HT1080 (cell line): ENCODE data around the gene HS3ST3B1. TPM values are rescaled to one million over a fixed set of nuclear protein-coding genes. Genes with fewer than 3 reads are reported as not detected.

Experiments
- DNase-seq: peaks from one replicate; pipeline ENCODE4 v3.0.0-alpha.2; 2015; ENCODE audit warnings: low read depth
- polyA plus RNA-seq, 2 experiments: library from polyadenylated mRNA; depleted of rRNA; stranded (reverse); fragments of >200 nt; gene quantifications; 2 replicates each; pipeline ENCODE4 v1.2.3, GENCODE V29; 2015
- total RNA-seq: library from RNA; depleted of rRNA; stranded (reverse); fragments of >200 nt; shearing (Covaris generic); gene quantifications from 2 replicates; pipeline ENCODE4 v1.2.3, GENCODE V29; 2014; rRNA removed

Gene HS3ST3B1
- 5.7 and 6.4 TPM in 2 replicates for total RNA-seq
- 4.3 and 4.6 TPM in 2 replicates for polyA plus RNA-seq (2015; cell fraction: cytosol; rRNA removed)
- 4.6 and 5.3 TPM in 2 replicates for polyA plus RNA-seq (2015; cell fraction: nucleus; rRNA removed)

GRCh38 chr17:14300575-14301278, at the start of gene HS3ST3B1:
Gene HS3ST3B1 (plus strand): TSS chr17:14301081. CDS start chr17:14301519, 438 bp downstream.
- DNase-seq = peak; percentile 100

DNA sequence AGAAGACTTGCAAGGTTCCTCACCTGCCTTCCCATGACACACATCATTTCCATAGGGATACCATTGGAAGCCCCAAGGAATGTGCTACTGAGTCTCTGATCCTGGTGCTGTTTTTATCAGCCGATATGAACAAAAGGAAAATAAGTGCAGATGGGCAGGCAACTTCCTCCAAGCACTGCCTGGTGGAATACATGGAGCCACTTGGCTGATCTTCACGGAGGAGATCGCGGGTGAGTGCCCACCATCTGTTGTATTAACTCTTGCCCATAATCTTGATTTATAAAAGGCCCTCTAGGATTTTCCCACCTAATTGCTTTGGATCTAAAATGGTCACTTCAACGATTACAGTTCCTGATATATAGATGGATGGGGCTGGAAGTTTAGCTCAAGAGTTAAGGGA, 39.5 kb upstream of the HS3ST3B1 start:
- no peak for DNase-seq

DNA sequence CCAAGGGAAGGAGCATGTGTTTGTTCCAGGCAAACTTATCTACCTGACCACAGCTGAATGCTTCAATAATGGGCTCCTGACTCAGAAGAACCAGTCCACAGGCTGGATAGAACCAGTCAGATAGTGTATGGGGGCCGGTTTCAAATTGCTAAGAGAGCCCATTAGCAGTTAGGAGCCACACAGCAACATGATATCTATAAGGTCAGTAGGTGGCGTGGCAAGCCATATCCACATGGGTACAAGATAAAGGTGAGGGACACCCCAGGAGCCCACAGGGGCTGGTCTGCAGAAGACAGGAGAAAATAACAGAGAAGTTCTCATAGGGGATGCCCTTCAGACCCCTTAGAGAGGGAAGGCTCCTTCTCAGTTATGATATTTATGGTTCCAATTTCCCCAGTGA, 32.6 kb upstream of the HS3ST3B1 start:
- DNase-seq = peak; percentile 22

DNA sequence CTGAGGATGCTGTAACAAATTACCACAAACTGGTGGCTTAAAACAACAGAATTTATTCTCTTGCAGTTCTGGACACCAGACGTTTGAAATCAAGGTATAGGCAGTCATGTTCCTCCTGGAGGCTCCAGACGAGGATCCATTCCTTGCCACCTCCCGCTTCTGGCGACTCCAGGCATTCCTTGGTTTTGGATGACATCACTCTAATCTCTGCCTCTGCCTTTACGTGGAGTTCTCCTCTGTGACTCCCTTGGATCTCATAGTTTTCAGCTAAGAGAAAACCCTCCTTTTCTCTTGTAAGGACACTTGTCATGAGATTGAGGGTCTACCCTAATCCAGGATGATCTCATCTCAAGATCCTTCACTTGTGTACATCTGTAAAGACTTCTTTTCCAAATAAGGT, 31.4 kb upstream of the HS3ST3B1 start:
- DNase-seq = no peak

GRCh38 chr17:14270508-14270907, 30.4 kb upstream of the HS3ST3B1 start:
- no peak for DNase-seq

DNA sequence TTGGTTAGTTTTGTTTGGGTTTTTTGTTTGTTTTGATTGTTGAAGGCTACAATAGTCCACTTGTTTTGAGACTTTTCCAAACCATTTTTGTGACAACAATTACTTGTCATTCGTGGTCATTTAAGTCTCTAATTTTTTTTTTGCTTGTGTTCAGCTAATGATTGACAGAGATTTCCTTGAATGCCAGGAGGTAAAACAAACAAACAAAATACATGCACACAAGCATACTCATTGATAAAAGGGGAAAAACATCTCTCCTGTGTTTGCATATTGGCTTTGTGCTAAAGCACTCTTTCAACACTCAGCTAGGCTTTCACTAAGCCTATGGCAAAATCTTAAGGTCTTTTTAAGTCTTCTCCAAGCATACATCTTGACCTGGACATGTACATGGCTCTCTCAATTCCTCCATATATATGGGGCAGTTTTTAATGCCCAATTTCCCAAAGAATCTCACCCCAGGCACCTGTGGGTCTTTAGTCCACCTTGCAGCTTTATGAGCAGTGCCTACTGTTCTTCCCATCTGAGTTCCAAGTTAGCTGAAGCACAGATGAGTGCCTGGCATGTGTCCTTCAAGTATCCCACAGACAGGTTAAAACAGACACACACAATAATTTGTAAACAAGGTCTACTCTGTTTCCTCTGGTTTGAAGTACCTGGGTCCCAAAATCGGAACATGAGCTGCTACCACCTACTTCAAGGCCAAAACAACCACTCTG, 24.2 kb upstream of the HS3ST3B1 start:
- DNase-seq = no peak

DNA sequence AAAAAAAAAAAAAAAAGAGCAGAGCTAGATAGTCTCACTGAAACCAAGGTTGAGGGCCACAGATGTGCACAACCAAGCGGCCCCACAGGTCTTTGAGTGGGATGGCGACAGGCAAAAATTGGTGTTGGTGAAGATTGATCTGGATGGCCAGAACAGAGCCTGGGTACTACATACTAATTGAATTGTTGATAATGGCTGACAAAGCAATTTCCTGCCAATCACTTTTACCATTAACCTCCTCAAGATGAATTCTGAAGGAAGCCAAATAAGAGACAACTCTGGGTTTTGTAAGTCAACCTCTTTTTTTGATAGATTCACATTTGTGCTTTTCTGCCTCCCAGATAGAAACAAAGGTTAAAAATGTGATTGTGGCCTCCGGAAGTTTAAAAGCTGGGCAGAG, 19.4 kb upstream of the HS3ST3B1 start:
- no peak for DNase-seq

DNA sequence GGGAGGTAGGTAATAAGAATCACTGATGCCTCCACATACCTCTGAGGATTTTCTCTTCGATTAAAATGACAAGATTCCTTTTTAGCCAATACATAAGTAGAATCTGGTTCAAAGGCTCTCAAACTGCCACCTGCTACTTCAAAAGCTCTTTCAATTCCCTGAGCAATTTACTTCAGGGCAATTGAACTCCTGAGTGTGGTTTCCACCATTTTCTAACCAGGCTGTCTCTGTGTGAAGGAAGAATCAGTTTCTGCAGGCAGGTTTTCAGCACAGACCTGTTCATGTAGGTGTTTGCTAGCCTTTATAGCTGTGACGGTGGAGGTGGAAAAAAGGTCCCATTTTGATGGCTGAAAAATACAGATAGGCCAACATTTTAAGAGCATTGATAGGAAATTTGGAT, 18.2 kb upstream of the HS3ST3B1 start:
- DNase-seq = no peak

DNA sequence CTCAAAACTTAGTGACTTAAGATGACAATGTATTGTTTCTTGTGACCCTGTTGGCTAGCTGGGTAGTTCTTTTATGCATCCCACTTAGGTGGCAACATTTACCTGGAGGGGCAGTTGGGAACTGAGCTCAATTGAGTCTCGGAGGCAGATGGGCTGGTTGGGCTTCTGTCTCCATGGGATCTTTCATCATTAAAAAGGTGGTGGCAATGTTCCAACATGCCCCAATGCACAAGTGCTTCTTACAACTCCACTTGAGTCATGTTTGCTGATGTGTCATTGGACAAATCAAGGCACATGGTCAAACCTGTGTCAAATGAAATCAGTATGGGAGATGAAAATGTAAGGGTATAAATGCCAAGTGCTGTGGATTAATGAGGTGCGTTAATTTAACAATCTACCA, 11.7 kb upstream of the HS3ST3B1 start:
- DNase-seq = no peak

GRCh38 chr17:14294876-14295275, 6.0 kb upstream of the HS3ST3B1 start:
- DNase-seq = no peak

DNA sequence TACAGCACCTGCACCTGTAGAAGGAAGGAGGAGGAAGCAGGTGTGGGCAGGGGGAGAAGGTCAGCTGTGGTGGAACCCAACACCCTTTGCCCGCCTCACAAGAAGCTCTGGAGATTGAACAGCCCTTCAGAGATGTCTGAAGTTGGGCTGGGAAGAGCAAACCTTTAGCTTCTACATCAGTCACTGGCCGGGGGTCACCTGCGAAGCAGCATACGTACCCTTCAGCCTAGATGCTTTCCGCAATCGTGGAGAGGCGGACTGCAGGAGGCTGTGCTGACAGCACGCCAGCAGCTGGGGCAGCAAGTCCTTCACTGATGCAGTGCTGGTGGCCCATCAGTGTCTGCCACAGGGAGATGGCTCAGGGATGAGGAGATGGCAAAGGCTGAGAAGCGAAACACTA, 5.2 kb upstream of the HS3ST3B1 start:
- no peak for DNase-seq

- no peak for DNase-seq
These were observed 4.5 kb upstream of the HS3ST3B1 start for GRCh38 chr17:14296166-14296910.

DNA sequence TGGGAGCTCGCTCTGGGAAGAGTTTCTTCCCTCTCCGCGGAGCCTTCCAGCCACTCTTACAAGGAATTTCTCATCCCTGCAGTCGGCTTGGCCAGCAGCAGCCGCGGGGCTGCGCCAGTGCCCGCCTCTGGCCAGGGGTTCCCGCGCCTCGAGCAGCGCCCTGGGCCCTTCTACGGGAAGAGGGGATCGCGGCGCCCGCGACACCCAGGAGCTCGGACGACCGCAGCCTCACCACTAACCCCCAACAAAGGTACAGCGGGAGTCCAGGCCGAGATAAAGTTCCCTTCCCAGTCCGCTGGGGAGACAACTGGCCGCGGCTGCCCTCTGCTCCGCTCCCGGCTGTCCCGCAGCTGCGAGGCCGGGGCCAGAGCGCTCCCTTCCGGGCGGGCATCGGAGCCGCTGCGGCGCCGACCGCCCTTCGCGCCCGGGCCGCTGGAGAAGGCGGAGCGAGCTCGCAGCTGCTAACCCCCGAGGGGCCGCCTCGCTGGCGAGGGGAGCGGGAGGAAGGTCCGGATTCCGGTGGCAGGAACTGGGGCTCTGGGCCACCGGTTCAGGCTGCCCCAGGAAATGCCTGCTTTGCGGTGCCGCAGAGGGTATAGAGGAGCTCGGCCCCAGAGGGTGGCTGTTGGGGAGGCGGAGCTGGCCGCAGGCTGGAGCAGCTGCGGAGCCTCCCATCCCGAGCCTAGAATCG, 3.6 kb upstream of the HS3ST3B1 start:
- DNase-seq = no peak

DNA sequence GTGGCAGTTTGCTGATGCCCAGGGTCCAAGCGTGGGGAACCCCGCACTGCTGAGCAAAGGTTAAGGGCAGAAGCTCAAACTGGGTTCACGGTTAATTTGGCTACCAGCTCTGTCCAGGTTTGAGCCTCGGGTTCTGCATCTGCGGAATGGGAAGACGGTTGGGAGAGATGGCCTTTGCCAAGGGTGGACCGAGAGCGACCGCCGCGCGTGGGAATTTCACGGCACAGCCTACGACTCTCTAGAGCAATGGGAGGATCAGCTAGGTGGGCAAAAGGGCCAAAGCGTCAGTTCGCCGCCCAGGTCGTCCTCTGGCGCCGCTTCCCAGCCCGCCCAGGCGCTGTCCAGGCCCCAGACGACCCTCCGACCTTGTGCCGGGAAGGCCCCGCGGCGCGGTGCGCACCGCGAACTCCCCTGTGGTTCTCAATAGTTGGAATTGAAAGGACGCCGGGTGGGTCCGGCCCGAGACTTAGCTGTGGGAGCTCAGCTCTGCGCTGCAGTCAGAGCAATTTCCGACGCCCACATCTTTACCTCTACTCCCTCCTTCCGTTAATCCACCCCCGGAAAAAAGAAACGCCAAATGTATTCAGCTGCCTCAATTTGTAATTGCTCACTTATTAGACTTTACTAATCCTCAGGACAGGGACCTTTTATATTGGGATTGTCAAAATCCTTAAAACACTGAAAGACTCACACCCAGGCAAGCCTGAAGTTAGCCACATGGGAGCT, 2.5 kb upstream of the HS3ST3B1 start:
- DNase-seq = no peak

DNA sequence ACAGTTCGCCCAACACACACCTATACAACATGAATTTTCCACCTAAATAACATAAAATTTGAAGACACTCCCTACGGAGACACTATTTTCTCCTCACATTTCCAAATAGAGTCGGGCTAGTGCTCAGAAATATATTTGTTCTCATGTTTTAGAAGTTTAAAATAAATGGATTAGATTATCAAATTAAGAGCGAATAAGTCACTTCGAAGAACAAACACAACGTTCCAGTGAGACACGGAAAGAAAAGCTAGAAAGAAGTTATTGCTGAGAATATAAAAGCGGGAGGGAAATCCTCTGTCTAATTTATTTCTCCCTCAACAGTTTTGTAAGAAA, 2.0 kb upstream of the HS3ST3B1 start:
- DNase-seq = no peak

GRCh38 chr17:14299280-14300141, 1.4 kb upstream of the HS3ST3B1 start:
- DNase-seq = no peak

DNA sequence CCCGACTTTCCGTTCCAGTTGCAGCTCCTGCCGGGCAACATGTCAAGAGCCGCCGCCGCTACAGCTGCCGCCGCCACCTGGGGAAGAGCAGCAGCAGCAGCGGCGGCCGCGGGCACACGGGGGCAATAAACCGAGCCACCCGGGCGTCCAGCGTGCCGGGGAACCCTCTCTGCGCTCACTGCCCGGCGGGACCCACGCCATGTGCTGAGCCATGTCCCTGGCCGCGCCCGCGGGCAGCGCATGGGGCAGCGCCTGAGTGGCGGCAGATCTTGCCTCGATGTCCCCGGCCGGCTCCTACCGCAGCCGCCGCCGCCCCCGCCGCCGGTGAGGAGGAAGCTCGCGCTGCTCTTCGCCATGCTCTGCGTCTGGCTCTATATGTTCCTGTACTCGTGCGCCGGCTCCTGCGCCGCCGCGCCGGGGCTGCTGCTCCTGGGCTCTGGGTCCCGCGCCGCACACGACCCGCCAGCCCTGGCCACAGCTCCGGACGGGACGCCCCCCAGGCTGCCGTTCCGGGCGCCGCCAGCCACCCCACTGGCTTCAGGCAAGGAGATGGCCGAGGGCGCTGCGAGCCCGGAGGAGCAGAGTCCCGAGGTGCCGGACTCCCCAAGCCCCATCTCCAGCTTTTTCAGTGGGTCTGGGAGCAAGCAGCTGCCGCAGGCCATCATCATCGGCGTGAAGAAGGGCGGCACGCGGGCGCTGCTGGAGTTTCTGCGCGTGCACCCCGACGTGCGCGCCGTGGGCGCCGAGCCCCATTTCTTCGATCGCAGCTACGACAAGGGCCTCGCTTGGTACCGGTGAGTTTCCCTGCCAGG, 604 bp downstream of the HS3ST3B1 start:
- peak; percentile 10 for DNase-seq

DNA sequence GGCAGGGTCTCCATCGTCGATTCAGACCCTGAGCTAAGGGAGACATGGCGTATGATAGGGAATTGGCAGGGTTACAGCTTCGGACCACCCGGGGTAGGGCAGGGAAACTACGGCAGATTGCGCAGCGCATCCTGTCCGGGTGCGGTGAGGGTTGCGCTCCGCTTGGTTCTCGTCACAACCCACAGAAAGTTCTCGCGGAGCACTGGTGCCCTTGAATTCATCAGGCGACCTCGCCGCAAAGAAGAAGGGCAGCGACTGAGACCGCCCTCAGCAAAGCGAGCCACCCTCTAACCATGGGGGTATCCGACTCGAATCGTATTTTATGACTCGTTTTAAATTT, 1.2 kb downstream of the HS3ST3B1 start:
- DNase-seq = peak; percentile 40

- DNase-seq = peak; percentile 75
These were observed 1.7 kb downstream of the HS3ST3B1 start for GRCh38 chr17:14302431-14303099.
